ENCODE measurements around the gene MAD1L1. TPM values are rescaled to one million over a fixed set of nuclear protein-coding genes. Genes with fewer than 3 reads are reported as not detected.

MAD1L1 gene
- total and polyA plus RNA-seq, 2 of the 13 experiments (the other 11 are each of a cell fraction or from before 2014, with no cell fraction given): 17.4 to 64.7 TPM

DNA sequence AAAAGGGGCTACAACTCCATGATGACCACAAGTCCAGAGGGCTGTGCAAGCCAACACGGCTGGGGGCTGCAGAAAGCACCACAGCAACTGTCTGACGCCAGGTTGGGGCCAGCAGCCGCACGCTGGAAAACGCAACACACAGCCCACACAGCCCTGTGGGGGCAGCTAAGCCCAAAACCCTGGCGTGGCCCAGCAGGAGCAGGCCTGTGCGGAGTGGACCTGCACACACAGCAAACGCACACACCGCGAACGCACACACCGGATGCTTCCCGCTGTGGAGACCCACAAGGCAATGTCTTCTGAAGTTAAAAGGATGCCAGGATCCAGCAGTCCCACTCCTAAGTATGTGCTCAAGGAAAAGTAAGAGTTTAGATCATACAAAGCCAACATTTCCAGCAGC lies 121.2 kb downstream of the MAD1L1 start (continued):
- TF ChIP-seq, protein P1, sequence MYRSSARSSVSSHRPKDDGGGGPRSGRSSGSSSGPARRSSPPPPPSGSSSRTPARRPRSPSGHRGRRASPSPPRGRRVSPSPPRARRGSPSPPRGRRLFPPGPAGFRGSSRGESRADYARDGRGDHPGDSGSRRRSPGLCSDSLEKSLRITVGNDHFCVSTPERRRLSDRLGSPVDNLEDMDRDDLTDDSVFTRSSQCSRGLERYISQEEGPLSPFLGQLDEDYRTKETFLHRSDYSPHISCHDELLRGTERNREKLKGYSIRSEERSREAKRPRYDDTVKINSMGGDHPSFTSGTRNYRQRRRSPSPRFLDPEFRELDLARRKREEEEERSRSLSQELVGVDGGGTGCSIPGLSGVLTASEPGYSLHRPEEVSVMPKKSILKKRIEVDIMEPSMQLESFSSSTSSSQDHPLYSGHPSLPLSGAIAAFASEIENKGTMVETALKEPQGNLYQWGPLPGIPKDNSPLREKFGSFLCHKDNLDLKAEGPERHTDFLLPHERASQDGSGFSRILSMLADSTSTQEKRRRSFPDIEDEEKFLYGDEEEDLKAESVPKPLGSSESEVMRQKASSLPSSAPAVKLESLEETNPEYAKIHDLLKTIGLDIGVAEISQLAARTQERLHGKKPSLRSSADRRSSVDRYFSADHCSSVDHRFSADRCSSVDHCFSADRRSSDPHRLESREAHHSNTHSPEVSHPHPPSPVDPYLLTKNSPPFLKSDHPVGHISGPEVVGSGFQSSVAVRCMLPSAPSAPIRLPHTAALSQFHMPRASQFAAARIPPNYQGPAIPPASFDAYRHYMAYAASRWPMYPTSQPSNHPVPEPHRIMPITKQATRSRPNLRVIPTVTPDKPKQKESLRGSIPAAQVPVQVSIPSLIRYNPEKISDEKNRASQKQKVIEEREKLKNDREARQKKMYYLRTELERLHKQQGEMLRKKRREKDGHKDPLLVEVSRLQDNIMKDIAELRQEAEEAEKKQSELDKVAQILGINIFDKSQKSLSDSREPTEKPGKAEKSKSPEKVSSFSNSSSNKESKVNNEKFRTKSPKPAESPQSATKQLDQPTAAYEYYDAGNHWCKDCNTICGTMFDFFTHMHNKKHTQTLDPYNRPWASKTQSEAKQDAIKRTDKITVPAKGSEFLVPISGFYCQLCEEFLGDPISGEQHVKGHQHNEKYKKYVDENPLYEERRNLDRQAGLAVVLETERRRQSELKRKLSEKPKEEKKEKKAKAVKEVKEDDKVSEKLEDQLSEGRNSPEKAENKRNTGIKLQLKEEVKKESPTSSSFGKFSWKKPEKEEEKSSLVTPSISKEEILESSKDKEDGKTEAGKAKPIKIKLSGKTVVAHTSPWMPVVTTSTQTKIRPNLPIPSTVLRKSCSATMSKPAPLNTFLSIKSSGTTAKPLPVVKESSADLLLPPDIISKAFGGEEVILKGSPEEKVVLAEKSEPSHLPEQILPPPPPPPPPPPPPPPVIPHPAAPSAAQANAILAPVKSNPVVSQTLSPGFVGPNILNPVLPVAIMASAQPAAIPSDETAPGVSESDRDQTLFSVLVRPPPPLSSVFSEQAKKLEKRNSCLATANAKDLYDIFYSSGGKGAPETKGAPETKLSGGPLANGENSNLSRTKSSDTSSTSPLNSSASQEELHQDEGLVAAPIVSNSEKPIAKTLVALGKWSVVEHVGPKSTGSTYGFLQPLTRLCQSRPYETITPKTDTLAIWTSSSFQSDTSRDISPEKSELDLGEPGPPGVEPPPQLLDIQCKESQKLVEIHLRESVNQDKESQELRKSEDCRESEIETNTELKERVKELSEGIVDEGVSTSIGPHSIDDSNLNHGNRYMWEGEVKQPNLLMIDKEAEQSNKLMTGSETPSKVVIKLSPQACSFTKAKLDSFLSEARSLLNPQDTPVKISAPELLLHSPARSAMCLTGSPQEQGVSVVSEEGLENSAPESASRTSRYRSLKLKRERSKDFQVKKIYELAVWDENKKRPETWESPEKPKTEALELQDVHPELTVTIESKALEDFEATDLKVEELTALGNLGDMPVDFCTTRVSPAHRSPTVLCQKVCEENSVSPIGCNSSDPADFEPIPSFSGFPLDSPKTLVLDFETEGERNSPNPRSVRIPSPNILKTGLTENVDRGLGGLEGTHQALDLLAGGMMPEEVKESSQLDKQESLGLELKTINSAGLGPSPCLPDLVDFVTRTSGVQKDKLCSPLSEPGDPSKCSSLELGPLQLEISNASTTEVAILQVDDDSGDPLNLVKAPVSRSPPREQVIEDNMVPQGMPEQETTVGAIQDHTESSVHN (CRISPR knock-in tag; IDR thresholded peaks at IDR 0.05): no peak
- peak; percentile 99 for TF ChIP-seq ZBTB38 (CRISPR knock-in tag; IDR thresholded peaks at IDR 0.05)
- TF ChIP-seq, protein P2, sequence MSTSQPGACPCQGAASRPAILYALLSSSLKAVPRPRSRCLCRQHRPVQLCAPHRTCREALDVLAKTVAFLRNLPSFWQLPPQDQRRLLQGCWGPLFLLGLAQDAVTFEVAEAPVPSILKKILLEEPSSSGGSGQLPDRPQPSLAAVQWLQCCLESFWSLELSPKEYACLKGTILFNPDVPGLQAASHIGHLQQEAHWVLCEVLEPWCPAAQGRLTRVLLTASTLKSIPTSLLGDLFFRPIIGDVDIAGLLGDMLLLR (CRISPR knock-in tag; IDR thresholded peaks at IDR 0.05): no peak
- no peak for TF ChIP-seq SETDB1 (CRISPR knock-in tag; IDR thresholded peaks at IDR 0.05; ENCODE audit: borderline replicate concordance)
- TF ChIP-seq, protein P3, sequence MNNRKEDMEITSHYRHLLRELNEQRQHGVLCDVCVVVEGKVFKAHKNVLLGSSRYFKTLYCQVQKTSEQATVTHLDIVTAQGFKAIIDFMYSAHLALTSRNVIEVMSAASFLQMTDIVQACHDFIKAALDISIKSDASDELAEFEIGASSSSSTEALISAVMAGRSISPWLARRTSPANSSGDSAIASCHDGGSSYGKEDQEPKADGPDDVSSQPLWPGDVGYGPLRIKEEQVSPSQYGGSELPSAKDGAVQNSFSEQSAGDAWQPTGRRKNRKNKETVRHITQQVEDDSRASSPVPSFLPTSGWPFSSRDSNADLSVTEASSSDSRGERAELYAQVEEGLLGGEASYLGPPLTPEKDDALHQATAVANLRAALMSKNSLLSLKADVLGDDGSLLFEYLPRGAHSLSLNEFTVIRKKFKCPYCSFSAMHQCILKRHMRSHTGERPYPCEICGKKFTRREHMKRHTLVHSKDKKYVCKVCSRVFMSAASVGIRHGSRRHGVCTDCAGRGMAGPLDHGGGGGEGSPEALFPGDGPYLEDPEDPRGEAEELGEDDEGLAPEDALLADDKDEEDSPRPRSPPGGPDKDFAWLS (CRISPR knock-in tag; IDR thresholded peaks at IDR 0.05; ENCODE audit: borderline replicate concordance): no peak
- TF ChIP-seq ZNF451 (CRISPR knock-in tag; IDR thresholded peaks at IDR 0.05): no peak
- peak; percentile 40; the same call in 1 of the 2 replicates for TF ChIP-seq HOXA3 (CRISPR knock-in tag; IDR thresholded peaks at IDR 0.05)
- TF ChIP-seq, protein P4, sequence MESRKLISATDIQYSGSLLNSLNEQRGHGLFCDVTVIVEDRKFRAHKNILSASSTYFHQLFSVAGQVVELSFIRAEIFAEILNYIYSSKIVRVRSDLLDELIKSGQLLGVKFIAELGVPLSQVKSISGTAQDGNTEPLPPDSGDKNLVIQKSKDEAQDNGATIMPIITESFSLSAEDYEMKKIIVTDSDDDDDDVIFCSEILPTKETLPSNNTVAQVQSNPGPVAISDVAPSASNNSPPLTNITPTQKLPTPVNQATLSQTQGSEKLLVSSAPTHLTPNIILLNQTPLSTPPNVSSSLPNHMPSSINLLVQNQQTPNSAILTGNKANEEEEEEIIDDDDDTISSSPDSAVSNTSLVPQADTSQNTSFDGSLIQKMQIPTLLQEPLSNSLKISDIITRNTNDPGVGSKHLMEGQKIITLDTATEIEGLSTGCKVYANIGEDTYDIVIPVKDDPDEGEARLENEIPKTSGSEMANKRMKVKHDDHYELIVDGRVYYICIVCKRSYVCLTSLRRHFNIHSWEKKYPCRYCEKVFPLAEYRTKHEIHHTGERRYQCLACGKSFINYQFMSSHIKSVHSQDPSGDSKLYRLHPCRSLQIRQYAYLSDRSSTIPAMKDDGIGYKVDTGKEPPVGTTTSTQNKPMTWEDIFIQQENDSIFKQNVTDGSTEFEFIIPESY (CRISPR knock-in tag; IDR thresholded peaks at IDR 0.05): peak; percentile 99
- TF ChIP-seq, protein P5, sequence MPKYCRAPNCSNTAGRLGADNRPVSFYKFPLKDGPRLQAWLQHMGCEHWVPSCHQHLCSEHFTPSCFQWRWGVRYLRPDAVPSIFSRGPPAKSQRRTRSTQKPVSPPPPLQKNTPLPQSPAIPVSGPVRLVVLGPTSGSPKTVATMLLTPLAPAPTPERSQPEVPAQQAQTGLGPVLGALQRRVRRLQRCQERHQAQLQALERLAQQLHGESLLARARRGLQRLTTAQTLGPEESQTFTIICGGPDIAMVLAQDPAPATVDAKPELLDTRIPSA (CRISPR knock-in tag; IDR thresholded peaks at IDR 0.05; ENCODE audit: borderline replicate concordance): no peak
- no peak for TF ChIP-seq MIXL1 (CRISPR knock-in tag; IDR thresholded peaks at IDR 0.05)

Data from HepG2 (cell line).